Measurements from ENCODE around the gene DAP. TPM values are rescaled to one million over a fixed set of nuclear protein-coding genes. Genes with fewer than 3 reads are reported as not detected.

DAP gene
- total RNA-seq, 1 experiment from 2014 or later: 114 TPM

DNA sequence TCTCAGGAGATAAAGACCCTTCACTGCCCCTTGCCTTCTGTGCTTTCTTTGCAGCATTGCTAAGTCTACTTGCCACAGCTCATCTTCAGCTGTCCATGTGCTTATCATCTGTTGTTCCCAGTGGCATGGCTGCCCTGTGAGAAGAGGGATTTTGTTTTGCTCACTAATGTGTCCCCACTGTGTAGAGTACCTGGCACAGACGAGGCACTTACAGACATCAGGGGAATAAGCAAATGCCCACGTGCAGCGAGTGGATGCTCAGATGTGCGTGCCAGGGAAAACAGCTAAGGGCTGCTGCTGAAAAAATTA, 31.0 kb downstream of the DAP start:
- CTCF ChIA-PET: no interaction called here
- intact Hi-C loops (cut with micrococcal nuclease): no loop called here

DNA sequence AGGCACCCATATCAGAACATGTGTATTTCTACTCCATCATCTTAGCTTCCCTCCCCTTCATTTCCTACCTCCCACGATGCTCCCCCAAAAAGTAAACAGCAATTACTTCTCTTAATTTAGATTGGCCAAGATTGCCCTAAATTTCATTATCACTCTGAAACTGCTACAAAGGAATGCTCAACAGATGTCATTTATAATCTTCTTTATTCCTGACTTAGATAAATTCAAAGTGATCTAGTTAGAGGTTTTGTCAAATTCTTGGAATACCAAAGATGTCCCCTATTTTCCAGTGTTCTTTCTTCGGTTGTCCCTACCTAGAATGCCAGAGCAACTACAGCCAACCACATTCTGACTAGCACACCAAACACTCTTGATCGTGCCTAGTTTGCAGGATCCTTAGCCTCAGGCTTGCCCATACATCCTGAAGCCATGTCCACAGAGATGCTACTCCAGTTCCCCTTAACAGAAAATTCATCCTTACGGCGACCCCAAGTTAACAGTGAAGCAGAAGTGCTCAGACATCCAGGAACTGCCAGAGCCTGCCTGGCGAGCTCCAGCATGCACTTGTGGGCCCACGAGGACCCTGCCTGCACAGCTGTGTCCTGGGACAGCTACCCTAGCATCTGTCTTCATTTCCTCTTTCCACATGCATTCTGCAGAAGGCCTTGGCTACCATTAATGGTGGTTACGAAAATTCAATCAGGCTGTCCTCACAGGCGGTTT, 31.6 kb downstream of the DAP start:
- ChIA-PET POLR2A (no interaction called here), CTCF (no interaction called here)
- Mint-ChIP-seq H3K4me3 (ENCODE audit: unreplicated experiment) (no peak overlapping the region), H3K36me3 (ENCODE audit: insufficient read depth, unreplicated experiment) (peaks cover 15% of the 10 kb centered on the region), H3K27me3 (ENCODE audit: insufficient read depth, unreplicated experiment) (no peaks in the 10 kb centered on the region), H3K4me1 (ENCODE audit: insufficient read depth, unreplicated experiment) (peaks cover 24% of the 10 kb centered on the region), H3K27ac (ENCODE audit: low read depth, unreplicated experiment) (no peak overlapping the region), H3K9me3 (ENCODE audit: unreplicated experiment) (no peaks in the 10 kb centered on the region)
- intact Hi-C loops (cut with micrococcal nuclease): no loop called here
- TF ChIP-seq, protein P1, sequence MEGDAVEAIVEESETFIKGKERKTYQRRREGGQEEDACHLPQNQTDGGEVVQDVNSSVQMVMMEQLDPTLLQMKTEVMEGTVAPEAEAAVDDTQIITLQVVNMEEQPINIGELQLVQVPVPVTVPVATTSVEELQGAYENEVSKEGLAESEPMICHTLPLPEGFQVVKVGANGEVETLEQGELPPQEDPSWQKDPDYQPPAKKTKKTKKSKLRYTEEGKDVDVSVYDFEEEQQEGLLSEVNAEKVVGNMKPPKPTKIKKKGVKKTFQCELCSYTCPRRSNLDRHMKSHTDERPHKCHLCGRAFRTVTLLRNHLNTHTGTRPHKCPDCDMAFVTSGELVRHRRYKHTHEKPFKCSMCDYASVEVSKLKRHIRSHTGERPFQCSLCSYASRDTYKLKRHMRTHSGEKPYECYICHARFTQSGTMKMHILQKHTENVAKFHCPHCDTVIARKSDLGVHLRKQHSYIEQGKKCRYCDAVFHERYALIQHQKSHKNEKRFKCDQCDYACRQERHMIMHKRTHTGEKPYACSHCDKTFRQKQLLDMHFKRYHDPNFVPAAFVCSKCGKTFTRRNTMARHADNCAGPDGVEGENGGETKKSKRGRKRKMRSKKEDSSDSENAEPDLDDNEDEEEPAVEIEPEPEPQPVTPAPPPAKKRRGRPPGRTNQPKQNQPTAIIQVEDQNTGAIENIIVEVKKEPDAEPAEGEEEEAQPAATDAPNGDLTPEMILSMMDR (IDR thresholded peaks at IDR 0.05; ENCODE audit: unreplicated experiment): no peak
- DNase-seq (ENCODE audit: unreplicated experiment): no peak
- BruUV-seq (replicated peaks): no TSS peak

More for the DNA sequence above, 31.0 kb downstream of the DAP start:
- no peak for DNase-seq (ENCODE audit: unreplicated experiment)
- POLR2A ChIA-PET: no interaction called here
- H3K4me3 Mint-ChIP-seq (ENCODE audit: unreplicated experiment): no peak overlapping the region
- H3K27ac Mint-ChIP-seq (ENCODE audit: low read depth, unreplicated experiment): no peak overlapping the region
- peaks cover 19% of the 10 kb centered on the region for H3K4me1 Mint-ChIP-seq (ENCODE audit: insufficient read depth, unreplicated experiment)
- H3K36me3 Mint-ChIP-seq (ENCODE audit: insufficient read depth, unreplicated experiment): peaks cover 15% of the 10 kb centered on the region
- TF ChIP-seq, protein P1 (IDR thresholded peaks at IDR 0.05; ENCODE audit: unreplicated experiment): no peak
- BruUV-seq (replicated peaks): no TSS peak
- no peaks in the 10 kb centered on the region for H3K9me3 Mint-ChIP-seq (ENCODE audit: unreplicated experiment)
- H3K27me3 Mint-ChIP-seq (ENCODE audit: insufficient read depth, unreplicated experiment): no peaks in the 10 kb centered on the region

DNA sequence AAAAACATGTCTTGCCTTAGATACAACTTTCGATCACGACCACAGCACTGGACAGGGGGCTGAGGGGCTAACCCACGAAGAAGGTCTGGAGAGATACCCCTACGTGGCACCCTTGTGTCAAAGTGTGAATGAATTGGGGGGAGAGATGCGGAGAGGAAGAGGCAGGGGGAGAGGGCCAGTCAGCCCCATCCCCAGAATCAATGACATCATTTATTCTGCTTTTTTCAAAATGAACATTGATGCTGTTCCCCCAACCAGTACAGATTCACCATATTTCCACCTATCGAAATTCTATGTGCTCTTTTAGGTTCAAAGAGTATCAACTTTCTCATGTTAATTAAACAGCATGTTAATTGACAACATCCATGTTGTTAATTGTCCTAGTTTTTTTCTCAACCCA, 32.4 kb downstream of the DAP start:
- TF ChIP-seq, protein P1 (IDR thresholded peaks at IDR 0.05; ENCODE audit: unreplicated experiment): no peak
- ChIA-PET CTCF (interaction anchor here (0.7 kb wide), 1 partner anchor 30 kb away, joined by 3 read pairs; no protein-coding TSS in a partner anchor), POLR2A (interaction anchor here (0.7 kb wide), 1 partner anchor 241 kb away, joined by 5 read pairs; no protein-coding TSS in a partner anchor)
- no TSS peak for BruUV-seq (replicated peaks)
- Mint-ChIP-seq H3K27me3 (ENCODE audit: insufficient read depth, unreplicated experiment) (no peaks in the 10 kb centered on the region), H3K36me3 (ENCODE audit: insufficient read depth, unreplicated experiment) (peaks cover 15% of the 10 kb centered on the region), H3K27ac (ENCODE audit: low read depth, unreplicated experiment) (no peak overlapping the region), H3K4me3 (ENCODE audit: unreplicated experiment) (no peak overlapping the region), H3K9me3 (ENCODE audit: unreplicated experiment) (no peaks in the 10 kb centered on the region), H3K4me1 (ENCODE audit: insufficient read depth, unreplicated experiment) (peaks cover 29% of the 10 kb centered on the region)
- no peak for DNase-seq (ENCODE audit: unreplicated experiment)
- intact Hi-C loops (cut with micrococcal nuclease): no loop called here

DNA sequence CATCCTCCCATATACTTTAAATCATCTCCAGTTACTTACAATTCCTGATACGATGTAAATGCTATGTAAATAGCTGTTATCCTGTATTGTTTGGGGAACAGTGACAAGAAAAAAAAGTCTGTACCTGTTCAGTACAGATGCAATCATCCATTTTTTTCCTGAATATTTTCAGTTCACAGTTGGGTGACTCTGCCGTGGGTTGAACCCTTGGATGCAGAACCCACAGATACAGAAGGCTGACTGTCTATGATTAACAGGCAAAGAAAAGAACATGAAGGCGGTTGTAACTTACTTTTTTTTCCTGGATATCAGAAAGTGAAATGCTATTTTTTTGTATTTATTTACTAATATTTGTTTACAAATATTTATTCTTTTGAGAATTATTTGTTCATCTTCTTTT, 33.2 kb downstream of the DAP start:
- TF ChIP-seq, protein P1 (IDR thresholded peaks at IDR 0.05; ENCODE audit: unreplicated experiment): no peak
- ChIA-PET POLR2A (interaction anchor here (0.7 kb wide), 1 partner anchor 242 kb away, joined by 5 read pairs; no protein-coding TSS in a partner anchor), CTCF (interaction anchor here (0.7 kb wide), 1 partner anchor 31 kb away, joined by 3 read pairs; no protein-coding TSS in a partner anchor)
- H3K4me3 Mint-ChIP-seq (ENCODE audit: unreplicated experiment): no peak overlapping the region
- no peaks in the 10 kb centered on the region for H3K9me3 Mint-ChIP-seq (ENCODE audit: unreplicated experiment)
- no TSS peak for BruUV-seq (replicated peaks)
- H3K27ac Mint-ChIP-seq (ENCODE audit: low read depth, unreplicated experiment): no peak overlapping the region
- DNase-seq (ENCODE audit: unreplicated experiment): no peak
- H3K4me1 Mint-ChIP-seq (ENCODE audit: insufficient read depth, unreplicated experiment): peaks cover 34% of the 10 kb centered on the region
- intact Hi-C loops (cut with micrococcal nuclease): no loop called here
- H3K27me3 Mint-ChIP-seq (ENCODE audit: insufficient read depth, unreplicated experiment): no peaks in the 10 kb centered on the region
- H3K36me3 Mint-ChIP-seq (ENCODE audit: insufficient read depth, unreplicated experiment): peaks cover 18% of the 10 kb centered on the region
